Trophoblast cell (in vitro differentiated cells and primary cell): ENCODE measurements around the gene MTRF1L.

Experiments
- DNase-seq, 2 donors: peaks; one replicate each; pipeline ENCODE4 v3.0.0-alpha.2; 2016
- H2AFZ ChIP-seq: 2 replicates; pipeline ENCODE4 v1.6.1; 2013; ENCODE audit warnings: low read length, moderate library complexity, mild to moderate bottlenecking; ENCODE audit not compliant: insufficient read depth, poor library complexity
- H2AK5ac ChIP-seq: 2 replicates; pipeline ENCODE4 v1.6.1; 2013; ENCODE audit warnings: mild to moderate bottlenecking, low read length
- H2BK120ac ChIP-seq: 2 replicates; pipeline ENCODE4 v1.6.1; 2013; ENCODE audit warnings: low read length, mild to moderate bottlenecking, moderate library complexity; ENCODE audit not compliant: insufficient read depth, poor library complexity
- H2BK12ac ChIP-seq: 2 replicates; pipeline ENCODE4 v1.6.1; 2013; ENCODE audit warnings: mild to moderate bottlenecking, low read length, moderate library complexity
- H2BK5ac ChIP-seq: 2 replicates; pipeline ENCODE4 v1.6.1; 2013; ENCODE audit warnings: low read length, low read depth, moderate library complexity, mild to moderate bottlenecking; ENCODE audit not compliant: poor library complexity
- H3K14ac ChIP-seq: 2 replicates; pipeline ENCODE4 v1.6.1; 2013; ENCODE audit warnings: mild to moderate bottlenecking, low read length
- H3K18ac ChIP-seq: 2 replicates; pipeline ENCODE4 v1.6.1; 2013; ENCODE audit warnings: mild to moderate bottlenecking, low read length
- H3K23ac ChIP-seq: 2 replicates; pipeline ENCODE4 v1.6.1; 2013; ENCODE audit warnings: low read length
- H3K27ac ChIP-seq: 2 replicates; pipeline ENCODE4 v1.5.1; 2013; ENCODE audit warnings: low read depth, mild to moderate bottlenecking, inconsistent platforms, low read length, moderate library complexity
- H3K27me3 ChIP-seq: 2 replicates; pipeline ENCODE4 v1.6.1; 2013; ENCODE audit warnings: inconsistent platforms, mild to moderate bottlenecking, low read length, moderate library complexity; ENCODE audit not compliant: insufficient read depth
- H3K36me3 ChIP-seq, 2 experiments: 1 replicate in 1 of 2; 2 replicates in 1 of 2; pipeline ENCODE4 v1.6.1; 2013; ENCODE audit warnings: low read length in 2 of 2, mild to moderate bottlenecking in 2 of 2, moderate library complexity in 1 of 2; ENCODE audit not compliant: insufficient read depth in 2 of 2, control insufficient read depth in 1 of 2
- H3K4ac ChIP-seq: 2 replicates; pipeline ENCODE4 v1.6.1; 2013; ENCODE audit warnings: low read depth, mild to moderate bottlenecking, low read length, moderate library complexity
- H3K4me1 ChIP-seq, 2 experiments: 1 replicate in 1 of 2; 2 replicates in 1 of 2; pipeline ENCODE4 v1.6.1; 2013; ENCODE audit warnings: low read length in 2 of 2, mild to moderate bottlenecking in 2 of 2, moderate library complexity in 1 of 2; ENCODE audit not compliant: insufficient read depth in 2 of 2, control insufficient read depth in 1 of 2
- H3K4me2 ChIP-seq: 2 replicates; pipeline ENCODE4 v1.6.1; 2013; ENCODE audit warnings: inconsistent platforms, mild to moderate bottlenecking, low read length, moderate library complexity
- H3K4me3 ChIP-seq: 2 replicates; pipeline ENCODE4 v1.5.1; 2013; ENCODE audit warnings: mild to moderate bottlenecking, low read depth, low read length, inconsistent platforms
- H3K79me1 ChIP-seq: one replicate; pipeline ENCODE4 v1.6.1; 2013; ENCODE audit warnings: low read length
- H3K79me2 ChIP-seq: 2 replicates; pipeline ENCODE4 v1.6.1; 2013; ENCODE audit warnings: low read length, mild to moderate bottlenecking; ENCODE audit not compliant: control insufficient read depth, insufficient read depth, poor library complexity
- H3K9ac ChIP-seq: 2 replicates; pipeline ENCODE4 v1.6.1; 2013; ENCODE audit warnings: mild to moderate bottlenecking, low read length
- H3K9me3 ChIP-seq: 2 replicates; pipeline ENCODE4 v1.6.1; 2013; ENCODE audit warnings: low read depth, mild to moderate bottlenecking, control low read depth, inconsistent platforms, low read length; ENCODE audit not compliant: insufficient read depth
- H4K12ac ChIP-seq: 2 replicates; pipeline ENCODE4 v1.6.1; 2013; ENCODE audit warnings: low read depth, mild to moderate bottlenecking, low read length, moderate library complexity
- H4K8ac ChIP-seq: 2 replicates; pipeline ENCODE4 v1.6.1; 2013; ENCODE audit warnings: low read depth, mild to moderate bottlenecking, low read length, moderate library complexity
- H4K91ac ChIP-seq: one replicate; pipeline ENCODE4 v1.6.1; 2013; ENCODE audit warnings: low read depth, mild to moderate bottlenecking, low read length, moderate library complexity
- WGBS: extraction: QIAGEN DNeasy Blood & Tissue Kit; methylation state at CpG from one replicate; pipeline ENCODE4 v1.1.7; 2013; ENCODE audit warnings: missing lambda C conversion rate; ENCODE audit not compliant: insufficient read length, insufficient coverage; ENCODE audit errors: extremely low coverage; 5-methylcytosine and 5-hydroxymethylcytosine counted together

Gene MTRF1L

GRCh38 chr6:152957796-152958195 is 44.7 kb downstream of the MTRF1L start:
- H2BK5ac ChIP-seq: no peak overlapping the region
- no peak overlapping the region for H3K18ac ChIP-seq
- H3K23ac ChIP-seq: no peak overlapping the region
- H3K9me3 ChIP-seq: peaks cover 2% of the 10 kb centered on the region
- H2AK5ac ChIP-seq: no peak overlapping the region
- no peak for DNase-seq
- no peak overlapping the region for H2BK12ac ChIP-seq
- no peak overlapping the region for H4K8ac ChIP-seq
- H3K27ac ChIP-seq: no peak overlapping the region
- no peak overlapping the region for H3K4me3 ChIP-seq
- no peaks in the 10 kb centered on the region for H3K79me1 ChIP-seq
- H3K4ac ChIP-seq: no peak overlapping the region
- no peak overlapping the region for H3K9ac ChIP-seq
- no peak overlapping the region for H4K91ac ChIP-seq
- no peaks in the 10 kb centered on the region for H3K27me3 ChIP-seq
- no peaks in the 10 kb centered on the region for H3K36me3 ChIP-seq
- H3K79me2 ChIP-seq: no peaks in the 10 kb centered on the region
- no peak overlapping the region for H3K4me2 ChIP-seq
- no peak overlapping the region for H2AFZ ChIP-seq
- no peak overlapping the region for H4K12ac ChIP-seq
- H2BK120ac ChIP-seq: no peak overlapping the region
- no CpG with 5 or more reads among the region's 1 CpG for WGBS
- peaks cover 2 to 4% of the 10 kb centered on the region in 2 experiments for H3K4me1 ChIP-seq
- no peak overlapping the region for H3K14ac ChIP-seq

GRCh38 chr6:152954443-152954842 is 48.1 kb downstream of the MTRF1L start:
- Histone ChIP-seq H4K12ac (no peak overlapping the region), H3K79me2 (no peaks in the 10 kb centered on the region), H3K4ac (no peak overlapping the region), H3K18ac (no peak overlapping the region), H3K4me2 (no peak overlapping the region), H2AK5ac (no peak overlapping the region), H3K36me3 (no peaks in the 10 kb centered on the region), H3K4me1 (peaks cover 2 to 6% of the 10 kb centered on the region in 2 experiments), H3K4me3 (no peak overlapping the region), H3K9ac (no peak overlapping the region), H3K27ac (no peak overlapping the region), H2AFZ (no peak overlapping the region), H4K8ac (no peak overlapping the region), H4K91ac (no peak overlapping the region), H2BK120ac (no peak overlapping the region), H3K9me3 (peaks cover 2% of the 10 kb centered on the region), H2BK12ac (no peak overlapping the region), H3K79me1 (no peaks in the 10 kb centered on the region), H2BK5ac (no peak overlapping the region), H3K14ac (no peak overlapping the region), H3K27me3 (no peaks in the 10 kb centered on the region), H3K23ac (no peak overlapping the region)
- DNase-seq: no peak
- WGBS: no CpG with 5 or more reads among the region's 3 CpGs

- H2BK120ac ChIP-seq: no peak overlapping the region
- DNase-seq: peak in 1 of 2 donors; percentile 67
- H3K27ac ChIP-seq: no peak overlapping the region
- WGBS: 100% methylated on average over 1 of the region's 7 CpGs
- H4K91ac ChIP-seq: no peak overlapping the region
- no peak overlapping the region for H4K8ac ChIP-seq
- no peak overlapping the region for H2BK5ac ChIP-seq
- no peak overlapping the region for H3K4me2 ChIP-seq
- no peak overlapping the region for H3K18ac ChIP-seq
- no peak overlapping the region for H3K23ac ChIP-seq
- peaks cover 2 to 6% of the 10 kb centered on the region in 2 experiments for H3K4me1 ChIP-seq
- H3K9me3 ChIP-seq: no peaks in the 10 kb centered on the region
- no peak overlapping the region for H2AK5ac ChIP-seq
- no peak overlapping the region for H2AFZ ChIP-seq
- no peak overlapping the region for H2BK12ac ChIP-seq
- no peak overlapping the region for H3K4ac ChIP-seq
- H4K12ac ChIP-seq: no peak overlapping the region
- no peaks in the 10 kb centered on the region for H3K36me3 ChIP-seq
- no peak overlapping the region for H3K9ac ChIP-seq
- H3K14ac ChIP-seq: no peak overlapping the region
- H3K79me2 ChIP-seq: no peaks in the 10 kb centered on the region
- no peak overlapping the region for H3K4me3 ChIP-seq
- no peaks in the 10 kb centered on the region for H3K79me1 ChIP-seq
- no peaks in the 10 kb centered on the region for H3K27me3 ChIP-seq
These were observed 49.5 kb downstream of the MTRF1L start for GRCh38 chr6:152952866-152953509.

GRCh38 chr6:152952045-152952444 is 50.5 kb downstream of the MTRF1L start:
- WGBS: no CpG with 5 or more reads among the region's 1 CpG
- no peak overlapping the region for H3K4me3 ChIP-seq

More at GRCh38 chr6:152952045-152952444, 50.5 kb downstream of the MTRF1L start:
- no peaks in the 10 kb centered on the region for H3K9me3 ChIP-seq
- no peak overlapping the region for H4K8ac ChIP-seq
- no peak overlapping the region for H4K12ac ChIP-seq
- no peaks in the 10 kb centered on the region for H3K27me3 ChIP-seq
- H2AK5ac ChIP-seq: no peak overlapping the region
- peaks cover 2 to 6% of the 10 kb centered on the region in 2 experiments for H3K4me1 ChIP-seq
- H3K36me3 ChIP-seq: no peaks in the 10 kb centered on the region
- H3K79me2 ChIP-seq: no peaks in the 10 kb centered on the region
- H2AFZ ChIP-seq: no peak overlapping the region
- H2BK5ac ChIP-seq: no peak overlapping the region
- H3K18ac ChIP-seq: no peak overlapping the region
- H3K4ac ChIP-seq: no peak overlapping the region
- H3K79me1 ChIP-seq: no peaks in the 10 kb centered on the region
- no peak for DNase-seq
- H3K14ac ChIP-seq: no peak overlapping the region
- no peak overlapping the region for H2BK120ac ChIP-seq
- no peak overlapping the region for H3K27ac ChIP-seq
- H2BK12ac ChIP-seq: no peak overlapping the region
- H4K91ac ChIP-seq: no peak overlapping the region
- H3K23ac ChIP-seq: no peak overlapping the region
- no peak overlapping the region for H3K9ac ChIP-seq
- no peak overlapping the region for H3K4me2 ChIP-seq
